A673 (cell line): ENCODE measurements around the gene WWTR1. TPM values are rescaled to one million over a fixed set of nuclear protein-coding genes. Genes with fewer than 3 reads are reported as not detected.

ENCODE experiments used
- BruUV-seq: library from RNA; stranded (reverse); fragments of 400-500 nt; replicated peaks from 2 replicates; lab custom pipeline; 2021; lab: Mats Ljungman, UMichigan
- CTCF ChIA-PET: fragments of 300-600 bp; sonication (Branson Sonifier 250); formaldehyde crosslinking; loops from one replicate; lab custom pipeline; 2022; ENCODE audit warnings: antibody characterized with exemption; lab: Charles Lee
- POLR2A ChIA-PET: fragments of 300-600 bp; sonication (Branson Sonifier 250); formaldehyde crosslinking; loops from one replicate; lab custom pipeline; 2022; ENCODE audit warnings: antibody characterized with exemption; ENCODE audit not compliant: low non-redundant PET; lab: Charles Lee
- DNase-seq: peaks from one replicate; pipeline ENCODE4 v3.0.0-alpha.2; 2015; ENCODE audit warnings: low spot score
- H3K27ac ChIP-seq: fragments of 200-600 bp; sonication (generic); 2 replicates; pipeline ENCODE4 v1.5.1; 2016; ENCODE audit warnings: mixed run types, low read depth, mild to moderate bottlenecking, mixed read lengths, antibody characterized with exemption, low read length; ENCODE audit not compliant: poor library complexity, severe bottlenecking
- H3K27me3 ChIP-seq: fragments of 200-600 bp; sonication (generic); replicated peaks from 2 replicates; pipeline ENCODE4 v1.6.1; 2017; ENCODE audit warnings: mixed run types, low read depth, mild to moderate bottlenecking, mixed read lengths, antibody characterized with exemption, low read length; ENCODE audit not compliant: insufficient read depth, poor library complexity
- H3K36me3 ChIP-seq: fragments of 200-600 bp; sonication (generic); 2 replicates; pipeline ENCODE4 v1.6.1; 2016; ENCODE audit warnings: mixed run types, mild to moderate bottlenecking, mixed read lengths, antibody characterized with exemption, low read length; ENCODE audit not compliant: insufficient read depth, poor library complexity, severe bottlenecking
- H3K4me1 ChIP-seq: fragments of 200-600 bp; sonication (generic); 2 replicates; pipeline ENCODE4 v1.6.1; 2017; ENCODE audit warnings: mixed run types, mild to moderate bottlenecking, mixed read lengths, antibody characterized with exemption, low read length; ENCODE audit not compliant: insufficient read depth, poor library complexity, severe bottlenecking
- H3K4me3 ChIP-seq: fragments of 200-600 bp; sonication (generic); 2 replicates; pipeline ENCODE4 v1.5.1; 2016; ENCODE audit warnings: low read depth, mixed run types, mild to moderate bottlenecking, mixed read lengths, low read length; ENCODE audit not compliant: poor library complexity, severe bottlenecking
- H3K9me3 ChIP-seq: fragments of 200-600 bp; sonication (generic); 2 replicates; pipeline ENCODE4 v1.6.1; 2016; ENCODE audit warnings: mixed run types, low read depth, mild to moderate bottlenecking, mixed read lengths, antibody characterized with exemption, low read length; ENCODE audit not compliant: poor library complexity, severe bottlenecking
- EZH2 ChIP-seq: fragments of 200-600 bp; sonication (generic); IDR thresholded peaks from 2 replicates; pipeline ENCODE4 v1.6.1; 2017; ENCODE audit warnings: borderline replicate concordance, low read depth, mild to moderate bottlenecking, mixed read lengths, antibody characterized with exemption, low read length; ENCODE audit not compliant: poor library complexity, severe bottlenecking
- intact Hi-C: fragments of 100-400 bp; cut with micrococcal nuclease; formaldehyde crosslinking; loops from one replicate; pipeline ENCODE4 v1.10.0; 2022; ENCODE audit not compliant: unreplicated experiment
- total RNA-seq: library from RNA; stranded (reverse); gene quantifications from 2 replicates; pipeline ENCODE4 v1.2.3, GENCODE V29; 2021
- TF ChIP-seq, protein P1 (sequence below): fragments of 300-800, 200-600 bp; sonication (generic); conservative IDR thresholded peaks from 2 replicates; pipeline ENCODE4 v1.5.1; 2017; ENCODE audit warnings: low read depth, mild to moderate bottlenecking, antibody characterized with exemption, low read length, moderate library complexity, mixed read lengths

The WWTR1 gene
- total RNA-seq, 1 experiment from 2014 or later, result 76.8 TPM

DNA sequence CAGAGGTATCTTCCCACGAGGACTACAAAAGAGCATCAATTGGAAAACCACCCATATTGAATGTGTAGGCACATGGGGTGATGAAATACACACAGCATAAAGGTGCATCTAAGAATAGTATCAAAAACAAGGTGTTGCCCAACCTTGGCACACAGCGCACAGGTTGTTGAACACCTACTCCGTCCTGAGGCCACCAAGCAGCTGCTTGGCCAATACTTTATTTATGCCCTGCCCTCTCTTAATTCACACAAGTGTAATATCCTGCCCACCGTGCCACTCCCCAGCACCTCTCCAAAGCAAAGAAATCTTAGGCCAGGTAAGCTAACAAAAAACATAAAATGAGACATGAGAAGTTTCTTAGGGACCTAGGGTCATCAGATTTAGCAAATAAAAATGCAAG is 31.2 kb downstream of the WWTR1 start:
- intact Hi-C loops, result no loop called here
- Histone ChIP-seq H3K4me1 (peaks cover 15% of the 10 kb centered on the region), H3K9me3 (no peaks in the 10 kb centered on the region), H3K27me3 (no peaks in the 10 kb centered on the region), H3K27ac (no peak overlapping the region), H3K4me3 (no peak overlapping the region), H3K36me3 (no peaks in the 10 kb centered on the region)
- BruUV-seq, result no TSS peak
- no peak for DNase-seq
- CTCF ChIA-PET, result no interaction called here
- POLR2A ChIA-PET, result no interaction called here
- TF ChIP-seq, protein P1, sequence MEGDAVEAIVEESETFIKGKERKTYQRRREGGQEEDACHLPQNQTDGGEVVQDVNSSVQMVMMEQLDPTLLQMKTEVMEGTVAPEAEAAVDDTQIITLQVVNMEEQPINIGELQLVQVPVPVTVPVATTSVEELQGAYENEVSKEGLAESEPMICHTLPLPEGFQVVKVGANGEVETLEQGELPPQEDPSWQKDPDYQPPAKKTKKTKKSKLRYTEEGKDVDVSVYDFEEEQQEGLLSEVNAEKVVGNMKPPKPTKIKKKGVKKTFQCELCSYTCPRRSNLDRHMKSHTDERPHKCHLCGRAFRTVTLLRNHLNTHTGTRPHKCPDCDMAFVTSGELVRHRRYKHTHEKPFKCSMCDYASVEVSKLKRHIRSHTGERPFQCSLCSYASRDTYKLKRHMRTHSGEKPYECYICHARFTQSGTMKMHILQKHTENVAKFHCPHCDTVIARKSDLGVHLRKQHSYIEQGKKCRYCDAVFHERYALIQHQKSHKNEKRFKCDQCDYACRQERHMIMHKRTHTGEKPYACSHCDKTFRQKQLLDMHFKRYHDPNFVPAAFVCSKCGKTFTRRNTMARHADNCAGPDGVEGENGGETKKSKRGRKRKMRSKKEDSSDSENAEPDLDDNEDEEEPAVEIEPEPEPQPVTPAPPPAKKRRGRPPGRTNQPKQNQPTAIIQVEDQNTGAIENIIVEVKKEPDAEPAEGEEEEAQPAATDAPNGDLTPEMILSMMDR, result no peak
- no peak for TF ChIP-seq EZH2

GRCh38 chr3:149625795-149626194 is 32.0 kb downstream of the WWTR1 start:
- no peak for DNase-seq
- H3K36me3 ChIP-seq, result no peaks in the 10 kb centered on the region
- BruUV-seq, result no TSS peak
- POLR2A ChIA-PET, result no interaction called here
- no peak overlapping the region for H3K4me3 ChIP-seq
- CTCF ChIA-PET, result no interaction called here
- intact Hi-C loops, result no loop called here
- peak overlapping the region; percentile 2 for H3K27ac ChIP-seq
- H3K27me3 ChIP-seq, result no peaks in the 10 kb centered on the region
- H3K4me1 ChIP-seq, result peaks cover 24% of the 10 kb centered on the region
- no peaks in the 10 kb centered on the region for H3K9me3 ChIP-seq
- TF ChIP-seq, protein P1, result no peak
- no peak for TF ChIP-seq EZH2

- Histone ChIP-seq H3K27me3 (no peaks in the 10 kb centered on the region), H3K4me3 (no peak overlapping the region), H3K27ac (no peak overlapping the region), H3K36me3 (no peaks in the 10 kb centered on the region), H3K9me3 (no peaks in the 10 kb centered on the region), H3K4me1 (peaks cover 34% of the 10 kb centered on the region)
- ChIA-PET CTCF (no interaction called here), POLR2A (no interaction called here)
- no TSS peak for BruUV-seq
- intact Hi-C loops, result no loop called here
- DNase-seq, result no peak
- TF ChIP-seq, protein P1, result no peak
- no peak for TF ChIP-seq EZH2
Measured at GRCh38 chr3:149623824-149624223, 34.0 kb downstream of the WWTR1 start.
